ENCODE results near the gene OPRD1. TPM values are rescaled to one million over a fixed set of nuclear protein-coding genes. Genes with fewer than 3 reads are reported as not detected.

Gene OPRD1
- total and polyA plus RNA-seq, 2 experiments from 2014 or later, result 0.07 to 0.08 TPM

DNA sequence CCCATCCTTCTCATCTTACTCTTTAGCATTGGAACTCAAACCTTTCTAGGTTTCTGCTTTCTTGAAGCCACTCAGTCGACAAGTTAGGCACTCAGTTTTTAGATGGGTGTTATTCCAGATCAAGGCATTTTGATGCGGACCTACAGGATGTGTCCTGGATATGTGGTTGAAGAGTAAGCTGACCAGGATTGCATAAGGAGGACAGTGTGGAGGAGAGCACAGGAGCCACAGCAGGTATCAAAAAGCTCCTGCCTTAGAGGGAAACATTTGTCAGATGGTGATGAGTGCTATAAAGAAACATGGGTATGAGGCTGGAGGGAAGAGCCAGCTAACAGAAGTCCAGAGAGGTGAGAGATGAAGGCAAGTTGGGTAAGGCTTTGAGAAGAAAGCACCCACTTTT is 33.9 kb upstream of the OPRD1 start:
- WGBS (ENCODE audit: low lambda C conversion rate, missing lambda C conversion rate), result 92% methylated on average over 2 of the region's 2 CpGs
- no peaks in the 10 kb centered on the region for H3K36me3 ChIP-seq (replicated peaks; ENCODE audit: insufficient read depth, low read depth)

DNA sequence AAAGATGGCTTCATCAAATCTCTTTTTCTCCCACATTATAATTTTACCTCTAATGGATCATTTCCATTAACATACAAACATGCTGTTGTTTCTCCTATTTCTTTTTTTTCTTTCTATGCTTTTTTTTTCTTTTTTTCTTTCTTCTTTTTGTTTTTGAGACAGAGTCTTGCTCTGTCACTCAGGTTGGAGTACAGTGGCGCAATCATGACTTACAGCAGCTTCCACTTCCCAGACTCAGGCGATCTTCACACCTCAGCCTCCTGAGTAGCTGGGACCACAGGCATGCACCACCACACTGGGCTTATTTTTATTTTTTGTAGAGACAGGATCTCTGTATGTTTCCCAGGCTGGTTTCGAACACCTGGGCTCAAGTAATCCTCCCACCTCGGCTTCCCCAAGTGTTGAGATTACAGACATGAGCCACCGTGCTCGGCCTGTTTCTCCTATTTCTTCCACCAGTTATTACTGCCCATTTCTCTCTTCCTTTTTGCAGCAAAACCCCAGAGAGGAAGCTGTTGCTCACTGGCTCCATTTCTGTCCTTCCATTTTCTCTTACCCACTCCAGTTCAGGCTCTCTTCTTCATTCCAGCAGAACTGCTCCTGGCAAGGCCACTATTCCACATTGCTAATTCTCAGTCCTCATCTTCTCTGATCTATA is 32.1 kb upstream of the OPRD1 start:
- H3K36me3 ChIP-seq (replicated peaks; ENCODE audit: insufficient read depth, low read depth), result no peaks in the 10 kb centered on the region
- H2AFZ ChIP-seq, result no peak overlapping the region
- H4K20me1 ChIP-seq (ENCODE audit: insufficient read depth, poor library complexity, severe bottlenecking), result no peaks in the 10 kb centered on the region
- no peak overlapping the region for H3K27ac ChIP-seq
- H3K9me2 ChIP-seq (replicated peaks; ENCODE audit: insufficient read depth), result no peaks in the 10 kb centered on the region
- TF ChIP-seq EZH2 (IDR thresholded peaks at IDR 0.05; ENCODE audit: borderline replicate concordance) (no peak), EZH2phosphoT487 (IDR thresholded peaks at IDR 0.05; ENCODE audit: low read depth, severe bottlenecking, unreplicated experiment) (no peak)
- TF ChIP-seq, protein P1, sequence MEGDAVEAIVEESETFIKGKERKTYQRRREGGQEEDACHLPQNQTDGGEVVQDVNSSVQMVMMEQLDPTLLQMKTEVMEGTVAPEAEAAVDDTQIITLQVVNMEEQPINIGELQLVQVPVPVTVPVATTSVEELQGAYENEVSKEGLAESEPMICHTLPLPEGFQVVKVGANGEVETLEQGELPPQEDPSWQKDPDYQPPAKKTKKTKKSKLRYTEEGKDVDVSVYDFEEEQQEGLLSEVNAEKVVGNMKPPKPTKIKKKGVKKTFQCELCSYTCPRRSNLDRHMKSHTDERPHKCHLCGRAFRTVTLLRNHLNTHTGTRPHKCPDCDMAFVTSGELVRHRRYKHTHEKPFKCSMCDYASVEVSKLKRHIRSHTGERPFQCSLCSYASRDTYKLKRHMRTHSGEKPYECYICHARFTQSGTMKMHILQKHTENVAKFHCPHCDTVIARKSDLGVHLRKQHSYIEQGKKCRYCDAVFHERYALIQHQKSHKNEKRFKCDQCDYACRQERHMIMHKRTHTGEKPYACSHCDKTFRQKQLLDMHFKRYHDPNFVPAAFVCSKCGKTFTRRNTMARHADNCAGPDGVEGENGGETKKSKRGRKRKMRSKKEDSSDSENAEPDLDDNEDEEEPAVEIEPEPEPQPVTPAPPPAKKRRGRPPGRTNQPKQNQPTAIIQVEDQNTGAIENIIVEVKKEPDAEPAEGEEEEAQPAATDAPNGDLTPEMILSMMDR (IDR thresholded peaks at IDR 0.05; ENCODE audit: poor library complexity), result no peak
- no peaks in the 10 kb centered on the region for H3K27me3 ChIP-seq
- no peaks in the 10 kb centered on the region for H3K9me3 ChIP-seq (ENCODE audit: low read depth)
- H3K79me2 ChIP-seq, result no peaks in the 10 kb centered on the region
- no peak overlapping the region for H3K4me3 ChIP-seq
- no peaks in the 10 kb centered on the region for H3K4me1 ChIP-seq (ENCODE audit: insufficient read depth)
- 91% methylated on average over 6 of the region's 6 CpGs for WGBS (ENCODE audit: low lambda C conversion rate, missing lambda C conversion rate)
- no peak for DNase-seq (ENCODE audit: low spot score)
- no peak overlapping the region for H3K4me2 ChIP-seq

More for the DNA sequence above, 33.9 kb upstream of the OPRD1 start:
- Histone ChIP-seq H4K20me1 (ENCODE audit: insufficient read depth, poor library complexity, severe bottlenecking) (no peaks in the 10 kb centered on the region), H3K27ac (no peak overlapping the region), H3K9me3 (ENCODE audit: low read depth) (no peaks in the 10 kb centered on the region), H2AFZ (no peak overlapping the region), H3K4me1 (ENCODE audit: insufficient read depth) (no peaks in the 10 kb centered on the region), H3K4me3 (no peak overlapping the region), H3K79me2 (no peaks in the 10 kb centered on the region), H3K4me2 (no peak overlapping the region), H3K27me3 (no peaks in the 10 kb centered on the region), H3K9me2 (replicated peaks; ENCODE audit: insufficient read depth) (no peaks in the 10 kb centered on the region)
- TF ChIP-seq EZH2 (IDR thresholded peaks at IDR 0.05; ENCODE audit: borderline replicate concordance) (no peak), EZH2phosphoT487 (IDR thresholded peaks at IDR 0.05; ENCODE audit: low read depth, severe bottlenecking, unreplicated experiment) (no peak)
- TF ChIP-seq, protein P1 (IDR thresholded peaks at IDR 0.05; ENCODE audit: poor library complexity), result no peak
- no peak for DNase-seq (ENCODE audit: low spot score)

DNA sequence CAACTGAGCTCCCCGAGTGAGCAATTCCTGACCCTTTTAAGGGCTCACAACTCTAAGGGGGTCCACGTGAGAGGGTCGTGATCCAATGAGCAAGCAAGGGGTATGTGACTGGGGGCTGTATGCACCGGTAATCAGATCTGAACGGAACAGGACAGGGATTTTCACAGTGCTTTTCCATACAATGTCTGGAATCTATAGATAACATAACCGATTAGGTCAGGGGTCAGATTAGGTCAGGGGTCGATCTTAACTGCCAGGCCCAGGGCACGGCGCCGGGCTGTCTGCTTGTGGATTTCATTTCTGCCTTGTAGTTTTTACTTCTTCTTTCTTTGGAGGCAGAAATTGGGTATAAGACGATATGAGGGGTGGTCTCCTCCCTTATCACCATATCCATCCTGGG is 30.7 kb upstream of the OPRD1 start:
- H3K79me2 ChIP-seq, result no peaks in the 10 kb centered on the region
- no peak overlapping the region for H3K27ac ChIP-seq
- no peaks in the 10 kb centered on the region for H3K27me3 ChIP-seq
- H3K4me2 ChIP-seq, result no peak overlapping the region
- TF ChIP-seq EZH2 (IDR thresholded peaks at IDR 0.05; ENCODE audit: borderline replicate concordance) (no peak), EZH2phosphoT487 (IDR thresholded peaks at IDR 0.05; ENCODE audit: low read depth, severe bottlenecking, unreplicated experiment) (no peak)
- TF ChIP-seq, protein P1 (IDR thresholded peaks at IDR 0.05; ENCODE audit: poor library complexity), result no peak
- DNase-seq (ENCODE audit: low spot score), result no peak
- H3K4me3 ChIP-seq, result no peak overlapping the region
- no peaks in the 10 kb centered on the region for H3K9me3 ChIP-seq (ENCODE audit: low read depth)
- H3K4me1 ChIP-seq (ENCODE audit: insufficient read depth), result no peaks in the 10 kb centered on the region
- 47% methylated on average over 11 of the region's 11 CpGs for WGBS (ENCODE audit: low lambda C conversion rate, missing lambda C conversion rate)
- H2AFZ ChIP-seq, result no peak overlapping the region
- H3K36me3 ChIP-seq (replicated peaks; ENCODE audit: insufficient read depth, low read depth), result no peaks in the 10 kb centered on the region
- H4K20me1 ChIP-seq (ENCODE audit: insufficient read depth, poor library complexity, severe bottlenecking), result no peaks in the 10 kb centered on the region
- no peaks in the 10 kb centered on the region for H3K9me2 ChIP-seq (replicated peaks; ENCODE audit: insufficient read depth)
